H9 (cell line): ENCODE results near the gene ITCH. TPM values are rescaled to one million over a fixed set of nuclear protein-coding genes. Genes with fewer than 3 reads are reported as not detected.

Experiments used
- DNase-seq: peaks from one replicate; pipeline ENCODE4 v3.0.0-alpha.2; 2017
- H2AFZ ChIP-seq: one replicate; pipeline ENCODE4 v1.6.1; 2013; ENCODE audit warnings: mild to moderate bottlenecking, low read length, control low read depth, moderate library complexity
- H2AK5ac ChIP-seq: 2 replicates; pipeline ENCODE4 v1.6.1; 2013; ENCODE audit warnings: low read length, control low read depth, mixed read lengths; ENCODE audit not compliant: insufficient read length
- H2BK120ac ChIP-seq: one replicate; pipeline ENCODE4 v1.6.1; 2013; ENCODE audit warnings: low read depth, mild to moderate bottlenecking, low read length, control low read depth, inconsistent platforms; ENCODE audit not compliant: poor library complexity, severe bottlenecking
- H2BK12ac ChIP-seq: 2 replicates; pipeline ENCODE4 v1.6.1; 2013; ENCODE audit warnings: low read length, control low read depth, mixed read lengths, low read depth; ENCODE audit not compliant: insufficient read length
- H2BK15ac ChIP-seq: 2 replicates; pipeline ENCODE4 v1.6.1; 2013; ENCODE audit warnings: low read depth, low read length, control low read depth
- H2BK20ac ChIP-seq: one replicate; pipeline ENCODE4 v1.6.1; 2013; ENCODE audit warnings: low read depth, mild to moderate bottlenecking, low read length, control low read depth, inconsistent platforms; ENCODE audit not compliant: poor library complexity, severe bottlenecking
- H2BK5ac ChIP-seq: 2 replicates; pipeline ENCODE4 v1.6.1; 2013; ENCODE audit warnings: low read length, control low read depth, mixed read lengths; ENCODE audit not compliant: insufficient read length
- H3K14ac ChIP-seq: 2 replicates; pipeline ENCODE4 v1.6.1; 2013; ENCODE audit warnings: low read length, control low read depth; ENCODE audit not compliant: insufficient read depth
- H3K18ac ChIP-seq: 2 replicates; pipeline ENCODE4 v1.6.1; 2013; ENCODE audit warnings: low read depth, mild to moderate bottlenecking, mixed read lengths, low read length, control low read depth; ENCODE audit not compliant: insufficient read length
- H3K23ac ChIP-seq: 2 replicates; pipeline ENCODE4 v1.6.1; 2013; ENCODE audit warnings: low read length, control low read depth, mixed read lengths, low read depth; ENCODE audit not compliant: insufficient read length
- H3K23me2 ChIP-seq: 2 replicates; pipeline ENCODE4 v1.6.1; 2013; ENCODE audit warnings: low read depth, mild to moderate bottlenecking, mixed read lengths, low read length, control low read depth; ENCODE audit not compliant: insufficient read length, poor library complexity, severe bottlenecking
- H3K27ac ChIP-seq: 2 replicates; pipeline ENCODE4 v1.5.1; 2013; ENCODE audit warnings: low read length, control low read depth, mixed read lengths, low read depth; ENCODE audit not compliant: insufficient read length
- H3K27me3 ChIP-seq: 2 replicates; pipeline ENCODE4 v1.6.1; 2013; ENCODE audit warnings: low read length, control low read depth, inconsistent platforms; ENCODE audit not compliant: insufficient read depth
- H3K4ac ChIP-seq: 2 replicates; pipeline ENCODE4 v1.6.1; 2013; ENCODE audit warnings: low read depth, mild to moderate bottlenecking, control low read depth, inconsistent platforms, low read length, moderate library complexity
- H3K4me1 ChIP-seq: 2 replicates; pipeline ENCODE4 v1.6.1; 2013; ENCODE audit warnings: low read length, control low read depth, inconsistent platforms; ENCODE audit not compliant: insufficient read depth
- H3K4me2 ChIP-seq: 2 replicates; pipeline ENCODE4 v1.6.1; 2013; ENCODE audit warnings: low read length, control low read depth, mixed read lengths; ENCODE audit not compliant: insufficient read length, insufficient read depth
- H3K56ac ChIP-seq: 2 replicates; pipeline ENCODE4 v1.6.1; 2013; ENCODE audit warnings: low read depth, mild to moderate bottlenecking, mixed read lengths, low read length, control low read depth; ENCODE audit not compliant: insufficient read length
- H3K79me1 ChIP-seq: 2 replicates; pipeline ENCODE4 v1.6.1; 2013; ENCODE audit warnings: low read depth, mild to moderate bottlenecking, moderate library complexity, low read length, control low read depth, inconsistent platforms; ENCODE audit not compliant: insufficient read depth, poor library complexity, severe bottlenecking
- H3K79me2 ChIP-seq: 2 replicates; pipeline ENCODE4 v1.6.1; 2013; ENCODE audit warnings: low read length, control low read depth, inconsistent platforms; ENCODE audit not compliant: insufficient read depth
- H3K9ac ChIP-seq: 2 replicates; pipeline ENCODE4 v1.6.1; 2013; ENCODE audit warnings: low read length, control low read depth, mixed read lengths; ENCODE audit not compliant: insufficient read length; ENCODE audit errors: extremely low read depth
- H3K9me3 ChIP-seq: one replicate; pipeline ENCODE4 v1.6.1; 2013; ENCODE audit warnings: low read depth, low read length, inconsistent platforms; ENCODE audit not compliant: control insufficient read depth
- H3T11ph ChIP-seq: one replicate; pipeline ENCODE4 v1.6.1; 2013; ENCODE audit warnings: mild to moderate bottlenecking, low read length, control low read depth, inconsistent platforms
- H4K20me1 ChIP-seq: one replicate; pipeline ENCODE4 v1.6.1; 2013; ENCODE audit not compliant: control insufficient read depth, insufficient read length, insufficient read depth
- H4K5ac ChIP-seq: 2 replicates; pipeline ENCODE4 v1.6.1; 2013; ENCODE audit warnings: low read depth, mild to moderate bottlenecking, mixed read lengths, low read length, control low read depth; ENCODE audit not compliant: insufficient read length
- H4K8ac ChIP-seq: replicated peaks from 2 replicates; pipeline ENCODE4 v1.6.1; 2013; ENCODE audit warnings: low read length, control low read depth, mixed read lengths, low read depth; ENCODE audit not compliant: insufficient read length
- H4K91ac ChIP-seq: 2 replicates; pipeline ENCODE4 v1.6.1; 2013; ENCODE audit warnings: low read depth, mild to moderate bottlenecking, moderate library complexity, mixed read lengths, low read length, control low read depth; ENCODE audit not compliant: insufficient read length
- H3K27ac Mint-ChIP-seq, 3 experiments: 2 replicates in 2 of 3; 3 replicates in 1 of 3; pipeline ENCODE4 v1.8.0; 2020 to 2021; ENCODE audit warnings: mixed read lengths in 3 of 3, mild to moderate bottlenecking in 1 of 3, moderate library complexity in 1 of 3
- H3K27me3 Mint-ChIP-seq: 2 replicates; pipeline ENCODE4 v1.8.0; 2021; ENCODE audit warnings: low read depth, mild to moderate bottlenecking, moderate library complexity, mixed read lengths
- H3K36me3 Mint-ChIP-seq, 3 experiments: 2 replicates in 2 of 3; 3 replicates in 1 of 3; pipeline ENCODE4 v1.8.0; 2020 to 2021; ENCODE audit warnings: low read depth in 3 of 3, mixed read lengths in 3 of 3; ENCODE audit not compliant: insufficient read depth in 1 of 3
- H3K4me1 Mint-ChIP-seq, 2 experiments: 2 replicates each; pipeline ENCODE4 v1.8.0; 2020; ENCODE audit warnings: mixed read lengths in 2 of 2
- H3K4me3 Mint-ChIP-seq, 2 experiments: 2 replicates in 1 of 2; 3 replicates in 1 of 2; pipeline ENCODE4 v1.8.0; 2020 to 2021; ENCODE audit warnings: mild to moderate bottlenecking in 2 of 2, mixed read lengths in 2 of 2, moderate library complexity in 1 of 2
- H3K9me3 Mint-ChIP-seq, 2 experiments: 2 replicates in 1 of 2; 3 replicates in 1 of 2; pipeline ENCODE4 v1.8.0; 2020; ENCODE audit warnings: mild to moderate bottlenecking in 2 of 2, mixed read lengths in 2 of 2, moderate library complexity in 1 of 2
- WGBS: extraction: QIAGEN DNeasy Blood & Tissue Kit; methylation state at CpG from one replicate; pipeline ENCODE4 v1.1.7; 2013; ENCODE audit warnings: missing lambda C conversion rate, low lambda C conversion rate, mixed read lengths; ENCODE audit not compliant: insufficient read length; ENCODE audit errors: extremely low coverage; 5-methylcytosine and 5-hydroxymethylcytosine counted together
- total RNA-seq: library from RNA; stranded (reverse); gene quantifications from 2 replicates; pipeline ENCODE4 v1.2.1, GENCODE V29; 2021
- TF ChIP-seq, protein P1 (sequence below): fragments of 200-600 bp; sonication (generic); conservative IDR thresholded peaks from 3 replicates; pipeline ENCODE4 v1.8.0; 2021; ENCODE audit warnings: antibody characterized with exemption, mild to moderate bottlenecking

ITCH gene
- total RNA-seq, 1 experiment from 2014 or later: 55.9 TPM

DNA sequence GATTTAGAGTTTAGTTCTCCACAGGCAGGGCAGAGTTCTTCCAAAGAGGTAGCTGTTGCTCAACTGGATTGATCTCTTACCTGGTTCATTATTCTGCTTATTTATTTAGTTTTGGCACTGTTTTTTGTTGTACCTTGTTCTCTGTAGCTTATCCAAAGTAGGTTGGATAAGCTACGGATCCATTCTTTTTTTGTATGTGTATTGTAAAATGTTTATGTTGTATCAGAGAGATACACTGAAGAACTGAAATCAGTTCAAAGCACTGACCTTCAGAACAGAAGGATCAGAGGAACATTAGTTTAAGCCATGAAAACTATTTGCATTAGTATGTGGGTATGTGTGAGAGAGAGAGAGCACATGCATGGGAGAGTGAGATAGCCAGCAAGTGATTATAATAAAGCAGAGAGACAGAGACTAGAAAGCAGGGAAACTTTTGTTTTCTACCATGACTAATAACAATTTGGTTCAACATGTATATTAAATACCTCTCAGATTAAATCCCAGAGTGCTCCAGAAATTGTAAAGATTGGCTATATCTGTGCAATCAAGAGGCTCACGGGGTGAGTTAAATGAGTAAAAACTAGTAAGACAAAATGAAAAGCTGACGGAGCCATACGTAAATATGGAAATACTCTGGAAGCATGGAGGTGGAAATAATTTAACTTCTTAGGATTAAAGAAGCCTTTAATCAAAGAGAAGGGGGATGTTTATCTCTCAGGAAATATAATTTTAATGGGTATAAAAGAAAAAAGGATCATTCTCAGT is 40.2 kb downstream of the ITCH start:
- H4K20me1 ChIP-seq: no peaks in the 10 kb centered on the region

More for the DNA sequence above, 40.2 kb downstream of the ITCH start:
- Histone ChIP-seq H4K5ac (no peak overlapping the region), H3K18ac (no peak overlapping the region), H3K4ac (no peak overlapping the region), H4K91ac (no peak overlapping the region), H3K27ac (no peak overlapping the region), H3K14ac (no peak overlapping the region), H2AFZ (no peak overlapping the region), H2BK5ac (no peak overlapping the region), H3K79me1 (peaks cover 4% of the 10 kb centered on the region), H2BK120ac (no peak overlapping the region), H3K9me3 (no peaks in the 10 kb centered on the region), H4K8ac (no peak overlapping the region), H2BK20ac (no peak overlapping the region), H3K4me2 (no peak overlapping the region), H3K27me3 (no peaks in the 10 kb centered on the region), H3K79me2 (peaks cover 3% of the 10 kb centered on the region; the same call in 1 of the 2 replicates), H3T11ph (no peak overlapping the region), H2BK12ac (no peak overlapping the region), H2AK5ac (no peak overlapping the region), H3K23me2 (no peaks in the 10 kb centered on the region), H3K23ac (no peak overlapping the region), H3K4me1 (no peaks in the 10 kb centered on the region), H3K9ac (no peak overlapping the region), H3K56ac (no peak overlapping the region), H2BK15ac (no peak overlapping the region)
- Mint-ChIP-seq H3K27ac (peak overlapping the region in 2 of 3 experiments; percentile 24 to 72; a peak in 2 of 7 replicates), H3K9me3 (no peaks in the 10 kb centered on the region), H3K36me3 (peaks cover 0 to 25% (median 14%) of the 10 kb centered on the region in 3 experiments; a peak in 5 of 7 replicates), H3K27me3 (no peaks in the 10 kb centered on the region), H3K4me3 (no peak overlapping the region), H3K4me1 (peaks cover 11 to 12% of the 10 kb centered on the region in 2 experiments)
- no CpG with 5 or more reads among the region's 4 CpGs for WGBS
- TF ChIP-seq, protein P1, sequence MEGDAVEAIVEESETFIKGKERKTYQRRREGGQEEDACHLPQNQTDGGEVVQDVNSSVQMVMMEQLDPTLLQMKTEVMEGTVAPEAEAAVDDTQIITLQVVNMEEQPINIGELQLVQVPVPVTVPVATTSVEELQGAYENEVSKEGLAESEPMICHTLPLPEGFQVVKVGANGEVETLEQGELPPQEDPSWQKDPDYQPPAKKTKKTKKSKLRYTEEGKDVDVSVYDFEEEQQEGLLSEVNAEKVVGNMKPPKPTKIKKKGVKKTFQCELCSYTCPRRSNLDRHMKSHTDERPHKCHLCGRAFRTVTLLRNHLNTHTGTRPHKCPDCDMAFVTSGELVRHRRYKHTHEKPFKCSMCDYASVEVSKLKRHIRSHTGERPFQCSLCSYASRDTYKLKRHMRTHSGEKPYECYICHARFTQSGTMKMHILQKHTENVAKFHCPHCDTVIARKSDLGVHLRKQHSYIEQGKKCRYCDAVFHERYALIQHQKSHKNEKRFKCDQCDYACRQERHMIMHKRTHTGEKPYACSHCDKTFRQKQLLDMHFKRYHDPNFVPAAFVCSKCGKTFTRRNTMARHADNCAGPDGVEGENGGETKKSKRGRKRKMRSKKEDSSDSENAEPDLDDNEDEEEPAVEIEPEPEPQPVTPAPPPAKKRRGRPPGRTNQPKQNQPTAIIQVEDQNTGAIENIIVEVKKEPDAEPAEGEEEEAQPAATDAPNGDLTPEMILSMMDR: no peak
- DNase-seq: no peak
